GM21526 (cell line): ENCODE results near the gene CBL.

Source experiments
- ATAC-seq: cut with Tn5 transposase; IDR thresholded peaks from one replicate; pipeline ENCODE4 v1.9.1; 2021; ENCODE audit warnings: moderate library complexity; ENCODE audit not compliant: unreplicated experiment, low FRiP score

Gene CBL

GRCh38 chr11:119305556-119306372, 99.6 kb downstream of the CBL start:
- no peak for ATAC-seq

GRCh38 chr11:119306373-119306890, 100.3 kb downstream of the CBL start:
- ATAC-seq = no peak

GRCh38 chr11:119307219-119307618, 101.1 kb downstream of the CBL start:
- ATAC-seq = no peak

- no peak for ATAC-seq
Measured at GRCh38 chr11:119307974-119308373, 101.8 kb downstream of the CBL start.

GRCh38 chr11:119309411-119309810, 103.3 kb downstream of the CBL start:
- no peak for ATAC-seq

GRCh38 chr11:119309953-119310681, 104.0 kb downstream of the CBL start:
- no peak for ATAC-seq

GRCh38 chr11:119310682-119311052, 104.5 kb downstream of the CBL start:
- no peak for ATAC-seq

GRCh38 chr11:119314726-119315125, 108.6 kb downstream of the CBL start:
- no peak for ATAC-seq

- ATAC-seq = no peak
Measured at GRCh38 chr11:119315131-119316015, 109.2 kb downstream of the CBL start.

GRCh38 chr11:119316016-119316728, 110.0 kb downstream of the CBL start:
- no peak for ATAC-seq

GRCh38 chr11:119316729-119317591, 110.8 kb downstream of the CBL start, which contains the start of gene MCAM:
TSS of gene MCAM (minus strand) at chr11:119317130. CDS start at chr11:119317101, 29 bp downstream.
- no peak for ATAC-seq

GRCh38 chr11:119317592-119318239, 111.6 kb downstream of the CBL start:
- ATAC-seq = no peak

- ATAC-seq = no peak
Measured at GRCh38 chr11:119318240-119319135, 112.3 kb downstream of the CBL start.

- no peak for ATAC-seq
Measured at GRCh38 chr11:119319136-119319699, 113.1 kb downstream of the CBL start.

GRCh38 chr11:119319700-119320239, 113.6 kb downstream of the CBL start:
- no peak for ATAC-seq

GRCh38 chr11:119320240-119320775, 114.2 kb downstream of the CBL start:
- ATAC-seq = no peak
